Left cardiac atrium (tissue), 4 donors: ENCODE results near the gene SFN. TPM values are rescaled to one million over a fixed set of nuclear protein-coding genes. Genes with fewer than 3 reads are reported as not detected.
A peak's percentile ranks its signal among the peaks of the same experiment; 100 is the strongest.

Source experiments
- ATAC-seq, 2 donors: fragments of 200-7000 bp; cut with Tn5 transposase; one replicate each; pipeline ENCODE4 v1.9.1; 2020; ENCODE audit warnings: mild to moderate bottlenecking in 2 of 2, moderate library complexity in 2 of 2
- DNase-seq: peaks from one replicate; pipeline ENCODE4 v3.0.0-alpha.2; 2020
- intact Hi-C, 2 donors: fragments of 100-400 bp; cut with DNase I; formaldehyde crosslinking; loops; one replicate each; pipeline versions ENCODE4 v1.14.1 to v1.15.1; 2022 to 2023
- total RNA-seq, 2 donors: library from RNA; stranded (reverse); fragmentation: NEBNext Ultra II Directional; extraction: Animal tissue kit (Norgen Biotek cat#: 25700); gene quantifications; one replicate each; pipeline ENCODE4 v1.2.1, GENCODE V29; 2021
- donor health status: DM: no; HTN: yes; CAD: no.
- donor health status: DM: no; HTN: yes; CAD: no; lungs with severe emphysema.
- donor health status: DM: yes; HTN: yes; CAD: no.
- donor health status: Dilated cardiomyopathy.

Gene SFN
- total RNA-seq, 2 donors from 2014 or later = 0.18 to 0.42 TPM

- DNase-seq (peak; percentile 95), ATAC-seq (peak; percentile 94 to 96)
- intact Hi-C loops = no loop called here
Measured at GRCh38 chr1:26900001-26900814, 37.3 kb downstream of the SFN start, which contains the start of gene GPATCH3. Gene GPATCH3, minus strand, starts transcription at chr1:26900467. Its CDS starts 25 bp downstream, at chr1:26900442.

GRCh38 chr1:26900815-26901511, 38.0 kb downstream of the SFN start:
- ATAC-seq (no peak), DNase-seq (no peak)
- intact Hi-C loops = no loop called here

GRCh38 chr1:26907071-26907917, 44.3 kb downstream of the SFN start:
- DNase-seq (no peak), ATAC-seq (peak in 1 of 2 donors; percentile 84)
- intact Hi-C loops = no loop called here

- intact Hi-C loops = no loop called here
- ATAC-seq = no peak
- DNase-seq = no peak
Measured at GRCh38 chr1:26909951-26910342, 47.0 kb downstream of the SFN start.

GRCh38 chr1:26910343-26911160, 47.6 kb downstream of the SFN start:
- intact Hi-C loops = no loop called here
- ATAC-seq (no peak), DNase-seq (no peak)

- no peak for DNase-seq
- no peak for ATAC-seq
- intact Hi-C loops = no loop called here
Measured at GRCh38 chr1:26911399-26912146, 48.6 kb downstream of the SFN start.

GRCh38 chr1:26912147-26912490, 49.2 kb downstream of the SFN start:
- ATAC-seq (no peak), DNase-seq (no peak)
- intact Hi-C loops = no loop called here

GRCh38 chr1:26913389-26913753, 50.4 kb downstream of the SFN start:
- DNase-seq = no peak
- intact Hi-C loops = no loop called here
- peak in 1 of 2 donors; percentile 4 for ATAC-seq

Other genes with a start within 250 kb of the SFN start
- 10 to 100 TPM; 34.5 to 38.5 TPM for gene ARID1A, start 167.1 kb upstream of the SFN start, total RNA-seq
- 1 to 10 TPM; 6.1 to 6.7 TPM for gene PIGV, start 75.2 kb upstream of the SFN start, total RNA-seq
- 10 to 100 TPM; 15.6 to 18.6 TPM for gene ZDHHC18, start 36.5 kb upstream of the SFN start, total RNA-seq
- 10 to 100 TPM; 12.9 to 15.3 TPM for gene GPN2, start 27.1 kb downstream of the SFN start, total RNA-seq
- 10 to 100 TPM in 1 of 2 donors, 1 to 10 TPM in 1; 8.6 to 11.4 TPM for gene GPATCH3, start 37.3 kb downstream of the SFN start, total RNA-seq
- gene NR0B2, start 50.8 kb downstream of the SFN start, total RNA-seq = 1 to 10 TPM; 4.5 to 6.5 TPM
- gene NUDC, start 58.6 kb downstream of the SFN start, total RNA-seq = 10 to 100 TPM; 65.8 to 65.9 TPM
- gene KDF1, start 97.3 kb downstream of the SFN start, total RNA-seq = under 1 TPM; 0.18 to 0.68 TPM
- 10 to 100 TPM; 40.6 to 45.2 TPM for gene TRNP1, start 130.5 kb downstream of the SFN start, total RNA-seq
- 10 to 100 TPM; 17.1 to 29.0 TPM for gene TENT5B, start 149.7 kb downstream of the SFN start, total RNA-seq